H1 (cell line): ENCODE results near the gene TAF8. TPM values are rescaled to one million over a fixed set of nuclear protein-coding genes. Genes with fewer than 3 reads are reported as not detected.

ENCODE experiments used
- CTCF ChIA-PET: fragments of 300-600 bp; sonication (Branson Sonifier 250); formaldehyde crosslinking; loops from one replicate; lab custom pipeline; 2021; ENCODE audit not compliant: partially characterized antibody; lab: Charles Lee
- POLR2A ChIA-PET: fragments of 300-600 bp; sonication (Branson Sonifier 250); formaldehyde crosslinking; loops from one replicate; lab custom pipeline; 2021; ENCODE audit warnings: inconsistent platforms; ENCODE audit not compliant: partially characterized antibody; lab: Charles Lee
- DNase-seq, 2 experiments: peaks; one replicate each; pipeline versions ENCODE4 v3.0.0 to v3.0.0-alpha.2; 2010 to 2022; ENCODE audit warnings: low spot score in 2 of 2, low read depth in 1 of 2, mixed read lengths in 1 of 2
- FAIRE-seq: peaks from 2 replicates; lab custom pipeline; 2011; peaks lifted over from hg19 to GRCh38; lab: Jason Lieb, UNC
- H2AFZ ChIP-seq: 2 replicates; pipeline ENCODE4 v1.8.1; 2012; ENCODE audit warnings: low read length, inconsistent platforms
- H2AK5ac ChIP-seq: 2 replicates; pipeline ENCODE4 v1.6.1; 2013; ENCODE audit warnings: low read depth, low read length
- H2BK120ac ChIP-seq: replicated peaks from 2 replicates; pipeline ENCODE3; 2013; ENCODE audit warnings: low read depth, low read length, inconsistent platforms
- H2BK12ac ChIP-seq: 2 replicates; pipeline ENCODE4 v1.6.1; 2013; ENCODE audit warnings: low read depth, low read length
- H2BK15ac ChIP-seq: 2 replicates; pipeline ENCODE4 v1.6.1; 2013; ENCODE audit warnings: low read length
- H2BK20ac ChIP-seq: 2 replicates; pipeline ENCODE4 v1.6.1; 2013; ENCODE audit warnings: low read length
- H2BK5ac ChIP-seq: 2 replicates; pipeline ENCODE4 v1.6.1; 2013; ENCODE audit warnings: low read depth, low read length
- H3K14ac ChIP-seq: 2 replicates; pipeline ENCODE4 v1.6.1; 2013; ENCODE audit warnings: inconsistent platforms; ENCODE audit not compliant: insufficient read length
- H3K18ac ChIP-seq: 2 replicates; pipeline ENCODE4 v1.6.1; 2013; ENCODE audit warnings: low read length; ENCODE audit errors: extremely low read depth
- H3K23ac ChIP-seq: 2 replicates; pipeline ENCODE4 v1.6.1; 2013; ENCODE audit warnings: inconsistent platforms; ENCODE audit not compliant: insufficient read length
- H3K23me2 ChIP-seq: 2 replicates; pipeline ENCODE4 v1.6.1; 2013; ENCODE audit warnings: low read depth, low read length
- H3K27ac ChIP-seq: 2 replicates; pipeline ENCODE4 v1.6.1; 2011; ENCODE audit warnings: low read depth, low read length, inconsistent platforms
- H3K27me3 ChIP-seq, 4 experiments: replicated peaks in 1 of 4; 1 replicate in 1 of 4; 2 replicates in 3 of 4; pipeline versions ENCODE4 v1.6.1 to v1.8.1; 2011 to 2013; ENCODE audit warnings: low read length in 3 of 4, mild to moderate bottlenecking in 3 of 4, inconsistent platforms in 2 of 4, mixed read lengths in 2 of 4, moderate library complexity in 1 of 4; ENCODE audit not compliant: control insufficient read depth in 3 of 4, insufficient read depth in 3 of 4; ENCODE audit errors: extremely low read depth in 1 of 4
- H3K36me3 ChIP-seq, 4 experiments: 2 replicates each; pipeline versions ENCODE4 v1.6.1 to v1.8.1; 2011 to 2013; ENCODE audit warnings: mild to moderate bottlenecking in 4 of 4, low read length in 3 of 4, moderate library complexity in 2 of 4, control low read depth in 1 of 4, inconsistent platforms in 1 of 4; ENCODE audit not compliant: insufficient read depth in 4 of 4, control insufficient read depth in 2 of 4
- H3K4ac ChIP-seq: replicated peaks from 2 replicates; pipeline ENCODE3; 2013; ENCODE audit warnings: low read length, low read depth, mixed read lengths, inconsistent platforms; ENCODE audit not compliant: insufficient read length
- H3K4me1 ChIP-seq, 4 experiments: replicated peaks in 1 of 4; 1 replicate in 1 of 4; 2 replicates in 3 of 4; pipeline versions ENCODE4 v1.6.1 to v1.8.1; 2011 to 2013; ENCODE audit warnings: low read length in 3 of 4, inconsistent platforms in 2 of 4, mixed read lengths in 1 of 4; ENCODE audit not compliant: insufficient read depth in 4 of 4, control insufficient read depth in 3 of 4
- H3K4me2 ChIP-seq, 2 experiments: 2 replicates each; pipeline versions ENCODE4 v1.6.1 to v1.8.1; 2011 to 2013; ENCODE audit warnings: low read depth in 2 of 2, low read length in 2 of 2, control low read depth in 1 of 2, inconsistent platforms in 1 of 2, mild to moderate bottlenecking in 1 of 2; ENCODE audit not compliant: insufficient read depth in 1 of 2
- H3K4me3 ChIP-seq, 4 experiments: fragments of 200-600, 300-600 bp in 1 of 4; sonication (generic), shearing (Covaris generic), sonication (Bioruptor Twin) in 1 of 4; 2 replicates each; pipeline versions ENCODE4 v1.5.1 to v1.8.1; 2011 to 2016; ENCODE audit warnings: low read length in 4 of 4, low read depth in 3 of 4, control low read depth in 2 of 4, inconsistent platforms in 2 of 4, mild to moderate bottlenecking in 2 of 4, mixed read lengths in 1 of 4, moderate library complexity in 1 of 4; ENCODE audit not compliant: insufficient read depth in 2 of 4; ENCODE audit errors: extremely low read depth in 1 of 4
- H3K56ac ChIP-seq: replicated peaks from 2 replicates; pipeline ENCODE3; 2013; ENCODE audit warnings: low read depth, mild to moderate bottlenecking, mixed read lengths, low read length, inconsistent platforms; ENCODE audit not compliant: insufficient read length
- H3K79me1 ChIP-seq: 2 replicates; pipeline ENCODE4 v1.6.1; 2013; ENCODE audit warnings: low read depth, low read length, control low read depth
- H3K79me2 ChIP-seq, 2 experiments: 2 replicates each; pipeline versions ENCODE4 v1.6.1 to v1.8.1; 2012 to 2013; ENCODE audit warnings: low read length in 2 of 2, mild to moderate bottlenecking in 2 of 2, inconsistent platforms in 1 of 2; ENCODE audit not compliant: insufficient read depth in 2 of 2, control insufficient read depth in 1 of 2
- H3K9ac ChIP-seq, 4 experiments: replicated peaks in 1 of 4; 1 replicate in 1 of 4; 2 replicates in 3 of 4; pipeline versions ENCODE4 v1.6.1 to v1.8.1; 2011 to 2013; ENCODE audit warnings: low read depth in 3 of 4, low read length in 3 of 4, control low read depth in 2 of 4, mild to moderate bottlenecking in 2 of 4, moderate library complexity in 2 of 4, inconsistent platforms in 1 of 4; ENCODE audit errors: extremely low read depth in 1 of 4
- H3K9me3 ChIP-seq, 2 experiments: 2 replicates each; pipeline versions ENCODE4 v1.6.1 to v1.8.1; 2012 to 2013; ENCODE audit warnings: mild to moderate bottlenecking in 2 of 2, moderate library complexity in 2 of 2, control low read depth in 1 of 2, inconsistent platforms in 1 of 2, low read depth in 1 of 2, low read length in 1 of 2, mixed read lengths in 1 of 2; ENCODE audit not compliant: insufficient read depth in 2 of 2
- H4K20me1 ChIP-seq, 2 experiments: replicated peaks in 1 of 2; 2 replicates each; pipeline versions ENCODE3 to v1.8.1; 2011 to 2013; ENCODE audit warnings: inconsistent platforms in 2 of 2, low read length in 2 of 2, mild to moderate bottlenecking in 1 of 2; ENCODE audit not compliant: insufficient read depth in 2 of 2, control insufficient read depth in 1 of 2
- H4K5ac ChIP-seq: 2 replicates; pipeline ENCODE4 v1.6.1; 2013; ENCODE audit warnings: low read length, low read depth, mixed read lengths, inconsistent platforms; ENCODE audit not compliant: insufficient read length
- H4K8ac ChIP-seq: 2 replicates; pipeline ENCODE4 v1.8.0; 2013; ENCODE audit warnings: mild to moderate bottlenecking, moderate library complexity, low read length, inconsistent platforms; ENCODE audit not compliant: insufficient read depth; ENCODE audit errors: extremely low read depth
- H4K91ac ChIP-seq: replicated peaks from 2 replicates; pipeline ENCODE3; 2013; ENCODE audit warnings: low read length, mixed read lengths, inconsistent platforms; ENCODE audit not compliant: insufficient read length
- EGR1 ChIP-seq: IDR thresholded peaks from 2 replicates; pipeline ENCODE4 v1.6.1; 2011; ENCODE audit warnings: low read depth, low read length, borderline replicate concordance
- EZH2 ChIP-seq: fragments of 200-600 bp; sonication (generic); IDR thresholded peaks from 2 replicates; pipeline ENCODE4 v1.7.1; 2012; ENCODE audit warnings: low read depth, mild to moderate bottlenecking, moderate library complexity, low read length, inconsistent platforms; ENCODE audit not compliant: severe bottlenecking
- FOSL1 ChIP-seq: IDR thresholded peaks from 2 replicates; pipeline ENCODE4 v1.6.1; 2011; ENCODE audit warnings: mild to moderate bottlenecking, low read depth, low read length, moderate library complexity; ENCODE audit not compliant: insufficient read depth
- GABPA ChIP-seq: IDR thresholded peaks from 2 replicates; pipeline ENCODE4 v1.6.1; 2011; ENCODE audit warnings: mild to moderate bottlenecking, low read length, moderate library complexity, borderline replicate concordance; ENCODE audit not compliant: insufficient read depth
- KDM1A ChIP-seq: fragments of 200-600, 300-600 bp; sonication (generic); IDR thresholded peaks from 2 replicates; pipeline ENCODE4 v1.7.1; 2016; ENCODE audit warnings: mild to moderate bottlenecking, low read length, borderline replicate concordance
- RAD21 ChIP-seq, 2 experiments: IDR thresholded peaks in 1 of 2; conservative IDR thresholded peaks in 1 of 2; 2 replicates each; pipeline ENCODE4 v1.6.1; 2011; ENCODE audit warnings: low read depth in 2 of 2, low read length in 2 of 2, improper control_type of control experiment in 1 of 2, inconsistent platforms in 1 of 2, mild to moderate bottlenecking in 1 of 2, moderate library complexity in 1 of 2
- RBBP5 ChIP-seq: IDR thresholded peaks from 2 replicates; pipeline ENCODE4 v1.7.1; 2012; ENCODE audit warnings: low read depth, mild to moderate bottlenecking, inconsistent platforms, low read length, moderate library complexity, borderline replicate concordance
- RXRA ChIP-seq: IDR thresholded peaks from 2 replicates; pipeline ENCODE4 v1.6.1; 2011; ENCODE audit warnings: low read depth, mild to moderate bottlenecking, low read length, moderate library complexity; ENCODE audit not compliant: insufficient read depth
- SAP30 ChIP-seq: fragments of 300-600 bp; sonication (generic); IDR thresholded peaks from 2 replicates; pipeline ENCODE4 v1.7.1; 2012; ENCODE audit warnings: low read length, moderate library complexity, mild to moderate bottlenecking, inconsistent platforms; ENCODE audit not compliant: insufficient read depth, insufficient replicate concordance
- SIRT6 ChIP-seq: IDR thresholded peaks from one replicate; pipeline ENCODE4 v1.7.1; 2012; ENCODE audit warnings: low read length, inconsistent platforms
- TAF1 ChIP-seq: IDR thresholded peaks from 2 replicates; pipeline ENCODE4 v1.6.1; 2011; ENCODE audit warnings: mild to moderate bottlenecking, low read depth, low read length
- TAF7 ChIP-seq: optimal IDR thresholded peaks from 2 replicates; pipeline ENCODE3; 2011; ENCODE audit warnings: low read depth, mild to moderate bottlenecking, inconsistent platforms, low read length, moderate library complexity, borderline replicate concordance
- WGBS, 2 experiments: shearing (Covaris generic) in 1 of 2; methylation state at CpG; one replicate each; pipeline versions ENCODE4 v1.1.6 to v1.1.7; 2013 to 2015; ENCODE audit warnings: low lambda C conversion rate in 2 of 2, mixed read lengths in 2 of 2, inconsistent platforms in 1 of 2, low coverage in 1 of 2, missing lambda C conversion rate in 1 of 2; ENCODE audit not compliant: insufficient replicate concordance in 2 of 2, insufficient coverage in 1 of 2, insufficient read length in 1 of 2; ENCODE audit errors: extremely low coverage in 1 of 2, missing lambda C conversion rate in 1 of 2; 5-methylcytosine and 5-hydroxymethylcytosine counted together
- polyA plus RNA-seq, 7 experiments: library from polyadenylated mRNA; depleted of rRNA in 3 of 7; stranded (reverse) in 5 of 7; unstranded in 2 of 7; fragments of >200 nt in 5 of 7; fragments of 200-250 nt in 2 of 7; gene quantifications; 1 replicate in 5 of 7; 2 replicates in 1 of 7; 4 replicates in 1 of 7; pipeline versions ENCODE4 v1.2.1 to v1.2.3, GENCODE V29; 2011 to 2013; ENCODE audit warnings: missing spikeins in 2 of 7, mixed read lengths in 2 of 7
- total RNA-seq: library from RNA; stranded (reverse); fragmentation: NEBNext Ultra II Directional; extraction: Animal tissue kit (Norgen Biotek cat#: 25700); gene quantifications from 2 replicates; pipeline ENCODE4 v1.2.1, GENCODE V29; 2021
- TF ChIP-seq, protein P1 (sequence below): IDR thresholded peaks from 2 replicates; pipeline ENCODE4 v1.6.1; 2011; ENCODE audit warnings: low read depth, mild to moderate bottlenecking, low read length; ENCODE audit not compliant: insufficient read depth

The TAF8 gene
- total and polyA plus RNA-seq, 2 of the 8 experiments (the other 6 are each of a cell fraction or from before 2014, with no cell fraction given), result 32.2 to 34.0 TPM

DNA sequence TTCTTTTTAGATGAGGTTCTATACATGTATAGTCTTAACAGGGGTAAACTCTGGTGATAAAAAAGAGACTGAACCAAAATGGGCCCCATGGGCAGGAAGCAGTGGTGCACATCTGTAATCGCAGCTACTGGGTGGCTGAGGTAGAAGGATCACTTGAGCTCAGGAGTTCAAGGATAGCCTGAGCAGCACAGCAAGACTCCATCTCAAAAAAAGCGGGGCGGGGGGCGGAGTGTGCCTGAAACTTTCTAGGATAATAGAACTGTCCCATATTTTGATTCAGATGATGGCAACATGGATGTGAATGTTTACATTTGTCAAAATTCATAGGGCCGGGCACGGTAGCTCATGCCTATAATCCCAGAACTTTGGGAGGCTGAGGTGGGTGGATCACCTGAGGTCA is 48.8 kb upstream of the TAF8 start:
- CTCF ChIA-PET, result interaction anchor here (0.9 to 1.5 kb wide), 3 partner anchors 8 to 154 kb away, joined by 3 to 5 read pairs (median 3); no protein-coding TSS in a partner anchor
- TF ChIP-seq TAF7 (no peak), SAP30 (no peak), SIRT6 (no peak), TAF1 (no peak), RAD21 (IDR thresholded peaks at IDR 0.05 in 1 of 2, conservative IDR thresholded peaks at IDR 0.05 in 1 of 2; ENCODE audit: low read depth in 2 of 2, low read length in 2 of 2) (no peak), FOSL1 (no peak), EGR1 (no peak), KDM1A (no peak), EZH2 (no peak), GABPA (no peak), RBBP5 (no peak), RXRA (no peak)
- TF ChIP-seq, protein P1, sequence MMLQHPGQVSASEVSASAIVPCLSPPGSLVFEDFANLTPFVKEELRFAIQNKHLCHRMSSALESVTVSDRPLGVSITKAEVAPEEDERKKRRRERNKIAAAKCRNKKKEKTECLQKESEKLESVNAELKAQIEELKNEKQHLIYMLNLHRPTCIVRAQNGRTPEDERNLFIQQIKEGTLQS, result no peak

More for the DNA sequence above, 48.8 kb upstream of the TAF8 start:
- H3K36me3 ChIP-seq, result no peaks in the 10 kb centered on the region
- H3K56ac ChIP-seq, result no peak overlapping the region
- WGBS, 2 experiments, result 91% methylated on average over 6 of the region's 6 CpGs; no CpG with 5 or more reads in 1 of the 2 experiments
- H3K27ac ChIP-seq, result no peak overlapping the region
- no peak overlapping the region for H2BK12ac ChIP-seq
- no peak overlapping the region for H3K23ac ChIP-seq
- H3K79me2 ChIP-seq, result no peaks in the 10 kb centered on the region
- FAIRE-seq (no peak), DNase-seq (no peak)
- H3K18ac ChIP-seq, result no peak overlapping the region
- H2BK120ac ChIP-seq, result no peak overlapping the region
- no peaks in the 10 kb centered on the region; a peak in 1 of 7 replicates for H3K4me1 ChIP-seq
- H3K14ac ChIP-seq, result no peak overlapping the region
- no peak overlapping the region for H2BK20ac ChIP-seq
- H3K9me3 ChIP-seq, result no peaks in the 10 kb centered on the region
- no peak overlapping the region for H3K4me2 ChIP-seq
- H2BK5ac ChIP-seq, result no peak overlapping the region
- no peak overlapping the region for H3K4me3 ChIP-seq
- no peak overlapping the region for H2AFZ ChIP-seq
- H3K79me1 ChIP-seq, result no peaks in the 10 kb centered on the region
- H3K27me3 ChIP-seq, result no peaks in the 10 kb centered on the region
- H4K5ac ChIP-seq, result no peak overlapping the region
- no peaks in the 10 kb centered on the region for H4K20me1 ChIP-seq
- no peak overlapping the region for H2BK15ac ChIP-seq
- H2AK5ac ChIP-seq, result no peak overlapping the region
- no peak overlapping the region for H4K91ac ChIP-seq
- no peak overlapping the region for H3K4ac ChIP-seq
- no peak overlapping the region for H4K8ac ChIP-seq
- POLR2A ChIA-PET, result interaction anchor here (1.3 kb wide), 1 partner anchor 24 kb away, joined by 3 read pairs; no protein-coding TSS in a partner anchor
- H3K9ac ChIP-seq, result no peak overlapping the region
- no peaks in the 10 kb centered on the region for H3K23me2 ChIP-seq
